Activated naive CD4-positive, alpha-beta T cell treated with anti-CD3 and anti-CD28 coated beads for 36 hours (primary cell): ENCODE data around the gene BOD1L2. TPM values are rescaled to one million over a fixed set of nuclear protein-coding genes. Genes with fewer than 3 reads are reported as not detected.

Experiments
- CTCF ChIA-PET: fragments of 350-600 bp; sonication (Branson Sonifier 250); formaldehyde crosslinking; loops from one replicate; lab custom pipeline; 2021; ENCODE audit warnings: antibody characterized with exemption; lab: Charles Lee
- DNase-seq: peaks from one replicate; pipeline ENCODE4 v3.0.0-alpha.2; 2020
- H3K27ac Mint-ChIP-seq: one replicate; pipeline ENCODE4 v1.8.0; 2021; ENCODE audit warnings: mild to moderate bottlenecking, mixed read lengths
- H3K27me3 Mint-ChIP-seq: one replicate; pipeline ENCODE4 v1.8.0; 2021; ENCODE audit warnings: low read depth, mixed read lengths
- H3K36me3 Mint-ChIP-seq: one replicate; pipeline ENCODE4 v1.8.0; 2021; ENCODE audit warnings: low read depth, mixed read lengths
- H3K4me1 Mint-ChIP-seq: one replicate; pipeline ENCODE4 v1.8.0; 2021; ENCODE audit warnings: low read depth, mixed read lengths
- H3K4me3 Mint-ChIP-seq: one replicate; pipeline ENCODE4 v1.8.0; 2021; ENCODE audit warnings: mild to moderate bottlenecking, moderate library complexity, mixed read lengths
- H3K9me3 Mint-ChIP-seq: one replicate; pipeline ENCODE4 v1.8.0; 2021; ENCODE audit warnings: mixed read lengths
- intact Hi-C: fragments of 100-400 bp; cut with micrococcal nuclease; formaldehyde crosslinking; loops from one replicate; pipeline ENCODE4 v1.15.1; 2023
- total RNA-seq, 2 experiments: library from RNA; stranded (reverse); gene quantifications; one replicate each; pipeline ENCODE4 v1.2.3, GENCODE V29; 2021

The BOD1L2 gene
- total RNA-seq, 2 experiments from 2014 or later, result not detected

DNA sequence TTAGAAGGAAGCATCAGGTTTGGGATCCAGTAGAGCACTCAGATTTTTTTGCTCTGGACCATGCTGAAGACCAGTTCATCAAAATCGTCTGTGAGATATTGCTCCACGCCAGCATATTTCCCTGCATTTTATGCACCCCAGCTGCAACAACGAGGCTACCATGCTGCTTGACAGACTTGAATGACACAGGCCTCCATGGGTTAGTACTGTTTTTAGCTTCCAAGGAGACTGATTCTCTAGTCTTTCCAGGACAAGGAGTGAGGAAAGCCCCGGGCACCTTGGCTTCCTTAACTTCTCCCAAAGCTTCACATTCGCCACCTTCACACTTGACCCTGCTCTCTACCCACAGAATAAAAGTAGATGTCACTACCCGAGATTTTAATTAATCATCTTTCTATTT is 17.5 kb downstream of the BOD1L2 start:
- Mint-ChIP-seq H3K4me1 (no peaks in the 10 kb centered on the region), H3K4me3 (no peak overlapping the region), H3K27ac (no peak overlapping the region), H3K36me3 (no peaks in the 10 kb centered on the region), H3K27me3 (peaks cover 13% of the 10 kb centered on the region), H3K9me3 (no peaks in the 10 kb centered on the region)
- intact Hi-C loops, result no loop called here
- DNase-seq, result no peak
- CTCF ChIA-PET, result no interaction called here

GRCh38 chr18:57167617-57168308 is 20.9 kb downstream of the BOD1L2 start:
- Mint-ChIP-seq H3K4me3 (no peak overlapping the region), H3K36me3 (no peaks in the 10 kb centered on the region), H3K27me3 (peaks cover 15% of the 10 kb centered on the region), H3K4me1 (no peaks in the 10 kb centered on the region), H3K9me3 (no peaks in the 10 kb centered on the region), H3K27ac (no peak overlapping the region)
- CTCF ChIA-PET, result no interaction called here
- intact Hi-C loops, result no loop called here
- no peak for DNase-seq

GRCh38 chr18:57171026-57171425 is 24.1 kb downstream of the BOD1L2 start:
- no peak for DNase-seq
- Mint-ChIP-seq H3K4me3 (no peak overlapping the region), H3K9me3 (peaks cover 1% of the 10 kb centered on the region), H3K27ac (no peak overlapping the region), H3K27me3 (peaks cover 13% of the 10 kb centered on the region), H3K4me1 (no peaks in the 10 kb centered on the region), H3K36me3 (no peaks in the 10 kb centered on the region)
- intact Hi-C loops, result no loop called here
- CTCF ChIA-PET, result no interaction called here

- CTCF ChIA-PET, result no interaction called here
- intact Hi-C loops, result no loop called here
- DNase-seq, result no peak
- H3K9me3 Mint-ChIP-seq, result peaks cover 1% of the 10 kb centered on the region
- no peak overlapping the region for H3K4me3 Mint-ChIP-seq
- H3K4me1 Mint-ChIP-seq, result no peaks in the 10 kb centered on the region
- peaks cover 3% of the 10 kb centered on the region for H3K27me3 Mint-ChIP-seq
- H3K27ac Mint-ChIP-seq, result no peak overlapping the region
- no peaks in the 10 kb centered on the region for H3K36me3 Mint-ChIP-seq
Measured at GRCh38 chr18:57175532-57175931, 28.6 kb downstream of the BOD1L2 start.

- CTCF ChIA-PET, result no interaction called here
- no peak for DNase-seq
- H3K27me3 Mint-ChIP-seq, result peaks cover 4% of the 10 kb centered on the region
- H3K27ac Mint-ChIP-seq, result no peak overlapping the region
- no peak overlapping the region for H3K4me3 Mint-ChIP-seq
- H3K4me1 Mint-ChIP-seq, result no peaks in the 10 kb centered on the region
- intact Hi-C loops, result no loop called here
- no peaks in the 10 kb centered on the region for H3K36me3 Mint-ChIP-seq
- peaks cover 30% of the 10 kb centered on the region for H3K9me3 Mint-ChIP-seq
Measured at GRCh38 chr18:57185434-57185833, 38.5 kb downstream of the BOD1L2 start.

DNA sequence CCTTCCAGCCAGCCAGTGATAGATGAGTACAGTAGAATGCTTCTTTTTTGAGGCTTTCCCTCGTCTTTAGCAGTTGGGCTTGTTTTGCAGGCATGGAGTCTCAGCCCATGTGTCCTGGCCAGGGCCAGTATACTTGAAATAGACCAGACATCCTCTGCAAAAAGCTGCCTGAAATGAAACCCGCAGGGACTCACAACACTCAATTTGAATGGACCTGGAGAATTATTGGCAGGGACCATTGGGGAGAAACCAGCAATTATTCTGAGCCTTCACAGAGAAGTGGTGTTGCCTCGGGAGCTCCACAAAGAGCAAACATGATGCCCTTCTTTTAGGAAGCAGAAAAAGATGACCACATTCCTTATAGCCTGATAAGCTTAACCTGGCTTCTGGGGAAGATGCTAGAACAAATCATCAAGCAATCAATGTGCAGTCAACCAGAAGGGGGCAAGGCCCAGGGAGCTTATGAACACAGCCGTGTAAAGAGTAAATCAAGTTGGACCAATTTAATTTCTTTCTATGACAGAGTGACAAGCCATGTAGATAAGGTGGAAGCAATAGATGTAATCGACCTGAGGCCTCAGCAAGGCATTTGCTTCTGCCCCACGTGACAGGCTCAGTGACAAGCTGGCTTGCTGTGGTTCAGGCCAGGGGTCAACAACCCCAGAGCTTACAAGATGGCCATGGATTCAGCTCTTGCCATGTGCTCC is 42.1 kb downstream of the BOD1L2 start:
- no peak overlapping the region for H3K4me3 Mint-ChIP-seq
- H3K9me3 Mint-ChIP-seq, result peaks cover 13% of the 10 kb centered on the region
- intact Hi-C loops, result no loop called here
- no peaks in the 10 kb centered on the region for H3K36me3 Mint-ChIP-seq
- no peaks in the 10 kb centered on the region for H3K4me1 Mint-ChIP-seq
- no peak for DNase-seq
- CTCF ChIA-PET, result no interaction called here
- no peak overlapping the region for H3K27ac Mint-ChIP-seq
- peaks cover 5% of the 10 kb centered on the region for H3K27me3 Mint-ChIP-seq

- Mint-ChIP-seq H3K27ac (no peak overlapping the region), H3K4me1 (no peaks in the 10 kb centered on the region), H3K4me3 (no peak overlapping the region), H3K9me3 (peaks cover 9% of the 10 kb centered on the region), H3K36me3 (no peaks in the 10 kb centered on the region), H3K27me3 (peaks cover 5% of the 10 kb centered on the region)
- CTCF ChIA-PET, result no interaction called here
- intact Hi-C loops, result no loop called here
- DNase-seq, result no peak
Measured at GRCh38 chr18:57190026-57190425, 43.1 kb downstream of the BOD1L2 start.

DNA sequence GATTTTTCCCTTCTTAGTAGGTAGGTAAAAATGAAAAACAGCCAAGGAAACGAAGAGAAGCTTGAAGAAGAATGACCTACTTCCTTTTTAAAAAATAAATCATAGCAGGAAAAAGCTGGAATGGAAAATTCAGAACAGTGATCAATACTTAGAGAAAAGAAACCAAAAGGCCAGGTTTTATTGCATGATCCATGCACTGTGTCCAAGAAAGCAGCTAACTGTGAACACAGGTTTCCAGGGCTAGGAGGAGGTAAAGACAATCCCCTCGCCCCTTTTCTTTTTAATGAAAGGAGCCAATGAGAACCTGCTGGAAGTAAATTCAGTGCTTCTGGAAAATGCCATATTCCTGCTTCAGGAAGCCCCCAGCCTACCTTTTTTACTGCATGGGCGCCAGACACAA is 47.2 kb downstream of the BOD1L2 start:
- no peak overlapping the region for H3K27ac Mint-ChIP-seq
- no peaks in the 10 kb centered on the region for H3K9me3 Mint-ChIP-seq
- intact Hi-C loops, result no loop called here
- no peak for DNase-seq
- H3K4me3 Mint-ChIP-seq, result no peak overlapping the region
- peaks cover 5% of the 10 kb centered on the region for H3K27me3 Mint-ChIP-seq
- no peaks in the 10 kb centered on the region for H3K4me1 Mint-ChIP-seq
- no peaks in the 10 kb centered on the region for H3K36me3 Mint-ChIP-seq
- CTCF ChIA-PET, result no interaction called here

GRCh38 chr18:57194622-57195021 is 47.7 kb downstream of the BOD1L2 start:
- Mint-ChIP-seq H3K4me3 (no peak overlapping the region), H3K9me3 (no peaks in the 10 kb centered on the region), H3K36me3 (no peaks in the 10 kb centered on the region), H3K4me1 (no peaks in the 10 kb centered on the region), H3K27me3 (peaks cover 5% of the 10 kb centered on the region), H3K27ac (no peak overlapping the region)
- CTCF ChIA-PET, result no interaction called here
- intact Hi-C loops, result no loop called here
- no peak for DNase-seq

DNA sequence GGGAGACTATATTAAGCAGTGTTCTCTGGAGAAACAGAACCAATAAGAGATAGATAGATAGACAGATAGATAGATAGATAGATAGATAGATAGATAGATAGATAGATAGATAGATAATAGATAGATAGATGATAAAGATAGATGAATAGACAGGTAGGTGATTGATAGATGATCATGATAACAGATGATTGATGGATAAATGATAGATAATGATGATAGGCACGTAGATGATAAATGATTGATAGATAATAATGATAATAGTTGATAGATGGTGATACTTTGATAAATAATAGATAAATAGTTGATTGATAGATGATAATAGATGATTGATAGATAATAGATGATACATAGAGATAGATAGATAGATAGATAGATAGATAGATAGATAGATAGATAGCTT is 48.5 kb downstream of the BOD1L2 start:
- peaks cover 5% of the 10 kb centered on the region for H3K27me3 Mint-ChIP-seq
- no peak overlapping the region for H3K27ac Mint-ChIP-seq
- no peak overlapping the region for H3K4me3 Mint-ChIP-seq
- no peaks in the 10 kb centered on the region for H3K9me3 Mint-ChIP-seq
- intact Hi-C loops, result no loop called here
- no peaks in the 10 kb centered on the region for H3K4me1 Mint-ChIP-seq
- no peaks in the 10 kb centered on the region for H3K36me3 Mint-ChIP-seq
- CTCF ChIA-PET, result no interaction called here
- no peak for DNase-seq

GRCh38 chr18:57197261-57197660 is 50.4 kb downstream of the BOD1L2 start:
- Mint-ChIP-seq H3K27me3 (peaks cover 3% of the 10 kb centered on the region), H3K4me3 (no peak overlapping the region), H3K9me3 (no peaks in the 10 kb centered on the region), H3K36me3 (no peaks in the 10 kb centered on the region), H3K4me1 (no peaks in the 10 kb centered on the region), H3K27ac (no peak overlapping the region)
- CTCF ChIA-PET, result no interaction called here
- intact Hi-C loops, result no loop called here
- DNase-seq, result no peak

DNA sequence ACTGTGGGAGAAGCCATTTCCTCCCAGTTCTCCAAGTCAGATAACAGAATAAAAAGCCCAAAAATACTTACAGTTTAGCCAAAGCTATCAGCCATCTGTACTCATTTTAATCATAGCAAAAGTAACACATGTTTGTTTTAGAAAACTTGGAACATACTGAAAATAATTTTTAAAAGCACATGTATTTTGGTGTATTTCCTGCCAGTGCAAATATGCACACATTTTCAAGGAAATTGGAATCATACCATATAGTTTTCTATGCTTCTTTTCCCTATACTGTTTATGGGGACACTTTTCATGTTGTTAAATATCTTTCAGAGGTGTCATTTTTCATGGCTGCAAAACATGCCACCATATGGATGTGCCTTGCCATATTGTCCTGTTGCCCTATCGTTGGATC is 51.2 kb downstream of the BOD1L2 start:
- CTCF ChIA-PET, result no interaction called here
- peaks cover 3% of the 10 kb centered on the region for H3K27me3 Mint-ChIP-seq
- H3K36me3 Mint-ChIP-seq, result no peaks in the 10 kb centered on the region
- no peak overlapping the region for H3K4me3 Mint-ChIP-seq
- DNase-seq, result no peak
- intact Hi-C loops, result no loop called here
- H3K27ac Mint-ChIP-seq, result no peak overlapping the region
- no peaks in the 10 kb centered on the region for H3K9me3 Mint-ChIP-seq
- no peaks in the 10 kb centered on the region for H3K4me1 Mint-ChIP-seq
